GM19372 (cell line): ENCODE data around the gene DUSP12.
"Not testable (repeated sequence)": the region's sequence is repeated elsewhere in the genome, so short reads cannot be mapped to it uniquely, and the experiment has no call there.

Experiments used
- ATAC-seq: cut with Tn5 transposase; IDR thresholded peaks from one replicate; pipeline ENCODE4 v1.9.1; 2021; ENCODE audit warnings: mild to moderate bottlenecking, low read depth, moderate library complexity; ENCODE audit not compliant: unreplicated experiment

DUSP12 gene

GRCh38 chr1:161768461-161768860, 18.9 kb downstream of the DUSP12 start:
- no peak for ATAC-seq

GRCh38 chr1:161768986-161769672, 19.5 kb downstream of the DUSP12 start:
- no peak for ATAC-seq

GRCh38 chr1:161769673-161770045, 20.1 kb downstream of the DUSP12 start:
- ATAC-seq: not testable (repeated sequence)

- ATAC-seq: no peak
Measured at GRCh38 chr1:161770250-161770649, 20.7 kb downstream of the DUSP12 start.

- ATAC-seq: no peak
Measured at GRCh38 chr1:161771161-161771560, 21.6 kb downstream of the DUSP12 start.

- no peak for ATAC-seq
Measured at GRCh38 chr1:161771973-161772372, 22.4 kb downstream of the DUSP12 start.

- no peak for ATAC-seq
Measured at GRCh38 chr1:161772397-161772796, 22.8 kb downstream of the DUSP12 start.

- ATAC-seq: no peak
Measured at GRCh38 chr1:161773791-161774190, 24.2 kb downstream of the DUSP12 start.

- no peak for ATAC-seq
Measured at GRCh38 chr1:161777261-161777660, 27.7 kb downstream of the DUSP12 start.

GRCh38 chr1:161778522-161778921, 28.9 kb downstream of the DUSP12 start:
- no peak for ATAC-seq

GRCh38 chr1:161779393-161779792, 29.8 kb downstream of the DUSP12 start:
- no peak for ATAC-seq

- ATAC-seq: no peak
Measured at GRCh38 chr1:161781995-161782394, 32.4 kb downstream of the DUSP12 start.

- no peak for ATAC-seq
Measured at GRCh38 chr1:161782886-161783285, 33.3 kb downstream of the DUSP12 start.

- ATAC-seq: no peak
Measured at GRCh38 chr1:161784968-161785367, 35.4 kb downstream of the DUSP12 start.

- no peak for ATAC-seq
Measured at GRCh38 chr1:161787355-161787754, 37.8 kb downstream of the DUSP12 start.

- ATAC-seq: no peak
Measured at GRCh38 chr1:161790587-161791317, 41.2 kb downstream of the DUSP12 start.

GRCh38 chr1:161791904-161792655, 42.5 kb downstream of the DUSP12 start:
- ATAC-seq: no peak

- ATAC-seq: no peak
Measured at GRCh38 chr1:161792740-161793139, 43.2 kb downstream of the DUSP12 start.

GRCh38 chr1:161799792-161800191, 50.2 kb downstream of the DUSP12 start:
- ATAC-seq: no peak

- no peak for ATAC-seq
Measured at GRCh38 chr1:161801955-161802354, 52.4 kb downstream of the DUSP12 start.

GRCh38 chr1:161803181-161803580, 53.6 kb downstream of the DUSP12 start:
- ATAC-seq: no peak
